Cardiac muscle cell (in vitro differentiated cells and primary cell): ENCODE measurements around the gene CCDC134. TPM values are rescaled to one million over a fixed set of nuclear protein-coding genes. Genes with fewer than 3 reads are reported as not detected.
"Not testable (repeated sequence)": the region's sequence is repeated elsewhere in the genome, so short reads cannot be mapped to it uniquely, and the experiment has no call there.

Experiments
- DNase-seq, 2 donors: peaks; one replicate each; pipeline versions ENCODE4 v3.0.0 to v3.0.0-alpha.2; 2010 to 2017; ENCODE audit warnings: low read depth in 1 of 2, low spot score in 1 of 2
- H3K27ac ChIP-seq: fragments of 200-600 bp; sonication (generic); 2 replicates; pipeline ENCODE4 v1.5.1; 2016
- H3K27me3 ChIP-seq: fragments of 200-600 bp; sonication (generic); 2 replicates; pipeline ENCODE4 v1.6.0; 2016; ENCODE audit warnings: control low read depth
- H3K36me3 ChIP-seq: fragments of 200-600 bp; sonication (generic); 2 replicates; pipeline ENCODE4 v1.5.1; 2016; ENCODE audit warnings: control low read depth
- H3K4me1 ChIP-seq: fragments of 200-600 bp; sonication (generic); 2 replicates; pipeline ENCODE4 v1.8.1; 2017; ENCODE audit warnings: low read depth, mild to moderate bottlenecking, mixed run types
- H3K4me3 ChIP-seq: fragments of 200-600 bp; sonication (generic); 2 replicates; pipeline ENCODE4 v1.5.1; 2016; ENCODE audit warnings: mild to moderate bottlenecking
- H3K9me3 ChIP-seq: fragments of 200-600 bp; sonication (generic); 2 replicates; pipeline ENCODE4 v1.5.1; 2017; ENCODE audit warnings: low read depth, mild to moderate bottlenecking, control low read depth
- polyA plus RNA-seq: library from polyadenylated mRNA; unstranded; fragments of >200 nt; fragmentation: Nextera tagmentation; extraction: Ambion mirVana; gene quantifications from 2 replicates; pipeline ENCODE4 v1.2.1, GENCODE V29; 2016
- total RNA-seq: library from RNA; depleted of rRNA; stranded (reverse); fragments of >200 nt; gene quantifications from 2 replicates; pipeline ENCODE4 v1.2.3, GENCODE V29; 2016
- TF ChIP-seq, protein P1 (sequence below): IDR thresholded peaks from 2 replicates; pipeline ENCODE4 v1.5.1; 2012; ENCODE audit warnings: low read depth, mild to moderate bottlenecking, low read length

CCDC134 gene
- total and polyA plus RNA-seq, 2 experiments from 2014 or later = 11.5 to 19.3 TPM

DNA sequence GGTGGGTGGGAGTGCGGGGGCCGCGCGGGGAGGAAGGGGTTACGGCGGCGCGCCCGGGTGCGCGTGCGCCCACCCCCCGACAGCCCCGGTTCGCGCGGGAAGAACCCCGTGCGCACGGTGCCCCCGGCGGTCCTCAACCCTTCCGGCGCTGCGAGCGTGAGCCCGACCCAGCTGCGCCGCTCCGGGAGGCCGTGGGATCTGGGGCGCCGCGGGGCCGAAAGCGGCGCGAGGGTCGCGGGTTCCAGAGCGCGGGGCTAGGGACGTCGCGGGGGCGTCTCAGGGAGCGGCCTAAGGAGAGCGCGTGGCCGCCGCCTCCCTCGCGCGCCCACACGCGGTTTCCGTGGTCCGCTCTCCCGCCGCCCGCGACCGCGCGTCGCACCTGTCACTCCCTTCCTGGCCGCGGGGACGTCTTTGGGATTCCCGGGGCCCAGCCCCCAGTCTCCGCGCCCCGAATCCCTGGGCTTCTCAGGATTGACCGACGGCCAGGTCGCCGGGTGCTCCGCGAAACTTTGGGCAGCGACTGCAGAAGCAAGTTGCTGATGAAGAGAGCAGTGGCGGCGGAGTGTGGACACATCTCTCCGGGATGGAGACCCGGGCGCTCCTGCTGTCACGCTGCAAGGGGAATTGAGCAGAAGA, 33.0 kb downstream of the CCDC134 start:
- H3K4me1 ChIP-seq = peaks cover 26% of the 10 kb centered on the region
- TF ChIP-seq, protein P1, sequence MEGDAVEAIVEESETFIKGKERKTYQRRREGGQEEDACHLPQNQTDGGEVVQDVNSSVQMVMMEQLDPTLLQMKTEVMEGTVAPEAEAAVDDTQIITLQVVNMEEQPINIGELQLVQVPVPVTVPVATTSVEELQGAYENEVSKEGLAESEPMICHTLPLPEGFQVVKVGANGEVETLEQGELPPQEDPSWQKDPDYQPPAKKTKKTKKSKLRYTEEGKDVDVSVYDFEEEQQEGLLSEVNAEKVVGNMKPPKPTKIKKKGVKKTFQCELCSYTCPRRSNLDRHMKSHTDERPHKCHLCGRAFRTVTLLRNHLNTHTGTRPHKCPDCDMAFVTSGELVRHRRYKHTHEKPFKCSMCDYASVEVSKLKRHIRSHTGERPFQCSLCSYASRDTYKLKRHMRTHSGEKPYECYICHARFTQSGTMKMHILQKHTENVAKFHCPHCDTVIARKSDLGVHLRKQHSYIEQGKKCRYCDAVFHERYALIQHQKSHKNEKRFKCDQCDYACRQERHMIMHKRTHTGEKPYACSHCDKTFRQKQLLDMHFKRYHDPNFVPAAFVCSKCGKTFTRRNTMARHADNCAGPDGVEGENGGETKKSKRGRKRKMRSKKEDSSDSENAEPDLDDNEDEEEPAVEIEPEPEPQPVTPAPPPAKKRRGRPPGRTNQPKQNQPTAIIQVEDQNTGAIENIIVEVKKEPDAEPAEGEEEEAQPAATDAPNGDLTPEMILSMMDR = no peak
- peak; percentile 23 to 64 for DNase-seq
- H3K27ac ChIP-seq = peak overlapping the region; percentile 96
- H3K9me3 ChIP-seq = no peaks in the 10 kb centered on the region
- peaks cover 5% of the 10 kb centered on the region for H3K36me3 ChIP-seq
- H3K27me3 ChIP-seq = no peaks in the 10 kb centered on the region
- peak overlapping the region; percentile 65 for H3K4me3 ChIP-seq

DNA sequence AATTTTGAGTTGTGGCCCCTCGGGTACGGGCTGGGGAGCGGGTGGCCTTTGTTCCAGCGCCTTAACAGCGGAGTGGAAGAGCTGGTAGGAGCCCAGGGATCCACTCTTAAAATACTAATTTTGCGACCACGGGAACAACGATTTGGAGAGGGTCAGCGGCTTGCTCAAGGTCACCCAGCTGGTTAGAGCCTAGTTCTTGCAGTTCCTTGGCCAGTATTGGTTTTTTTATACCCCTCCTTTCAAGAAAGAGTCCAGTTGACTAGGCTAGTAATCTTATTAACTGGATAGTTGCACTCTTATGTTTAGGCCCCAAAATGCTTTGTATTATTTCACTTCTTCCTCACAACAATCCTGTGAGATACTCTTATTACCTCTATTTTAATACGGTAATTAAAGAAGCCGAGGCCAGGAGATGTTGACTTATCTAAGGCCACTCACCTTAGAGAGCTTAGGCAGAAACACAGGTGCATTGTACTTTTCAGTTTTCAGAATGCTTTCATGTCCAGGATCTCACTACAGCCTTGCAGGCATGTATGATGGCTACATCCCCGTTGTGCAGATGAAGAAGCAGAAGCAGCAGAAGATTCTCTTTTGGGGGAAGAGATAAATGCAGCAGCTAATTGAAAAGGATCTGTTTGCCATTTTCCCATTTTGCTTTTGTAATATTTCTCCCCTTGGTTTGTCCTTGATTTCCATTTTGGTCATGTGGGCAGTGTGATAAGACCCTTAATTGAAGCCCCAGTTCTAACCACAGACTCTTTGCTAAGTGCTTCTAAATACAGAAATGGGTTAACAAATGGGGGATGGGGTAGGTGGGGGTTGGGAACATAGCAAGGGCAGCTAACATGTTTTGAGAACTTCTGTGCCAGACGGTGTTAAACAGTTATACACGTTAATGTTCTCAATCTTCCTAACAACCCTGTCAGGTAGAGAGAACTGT, 33.8 kb downstream of the CCDC134 start:
- Histone ChIP-seq H3K27ac (peak overlapping the region; percentile 96), H3K9me3 (no peaks in the 10 kb centered on the region), H3K27me3 (no peaks in the 10 kb centered on the region), H3K4me1 (peaks cover 20% of the 10 kb centered on the region), H3K36me3 (peaks cover 5% of the 10 kb centered on the region), H3K4me3 (peak overlapping the region; percentile 65)
- no peak for DNase-seq
- TF ChIP-seq, protein P1 = no peak

DNA sequence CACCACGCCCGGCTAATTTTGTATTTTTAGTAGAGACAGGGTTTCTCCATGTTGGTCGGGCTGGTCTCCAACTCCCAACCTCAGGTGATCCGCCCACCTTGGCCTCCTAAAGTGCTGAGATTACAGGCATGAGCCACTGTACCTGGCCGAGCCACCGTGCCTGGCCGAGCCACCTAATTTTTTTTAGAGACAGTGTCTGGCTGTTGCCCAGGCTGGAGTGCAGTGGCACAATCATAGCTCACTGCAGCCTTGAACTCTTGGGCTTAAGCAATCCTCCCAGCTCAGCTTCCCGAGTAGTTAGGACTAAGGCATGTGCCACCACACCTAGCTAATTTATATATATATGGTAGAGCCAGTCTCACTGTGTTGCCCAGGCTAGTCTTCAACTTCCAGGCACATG, 35.0 kb downstream of the CCDC134 start:
- H3K36me3 ChIP-seq, DNase-seq, H3K9me3 ChIP-seq, H3K27me3 ChIP-seq, H3K4me3 ChIP-seq: not testable (repeated sequence)
- Histone ChIP-seq H3K27ac (peak overlapping the region; percentile 7), H3K4me1 (peaks cover 22% of the 10 kb centered on the region)

DNA sequence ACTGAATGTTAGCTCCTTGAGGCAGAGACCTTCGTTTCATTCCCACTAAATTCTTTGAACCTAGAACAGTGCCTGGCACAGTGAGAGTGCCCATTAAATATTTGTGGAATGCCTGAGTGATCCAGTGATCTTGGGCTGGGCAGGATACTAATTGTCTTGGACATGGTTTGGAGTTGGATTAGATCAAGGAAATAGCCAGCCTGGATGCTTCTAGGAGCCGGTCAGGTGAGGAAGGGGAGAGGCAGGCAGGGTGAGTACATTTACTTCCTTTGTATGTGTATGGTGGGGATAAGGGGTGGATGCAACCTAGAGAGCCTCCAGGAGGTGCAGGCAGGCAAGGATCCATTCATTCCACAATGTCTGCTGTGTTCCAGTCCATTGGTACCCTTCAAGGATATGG, 36.1 kb downstream of the CCDC134 start:
- H3K36me3 ChIP-seq = peaks cover 5% of the 10 kb centered on the region
- H3K27me3 ChIP-seq = no peaks in the 10 kb centered on the region
- H3K27ac ChIP-seq = no peak overlapping the region
- peaks cover 28% of the 10 kb centered on the region for H3K4me1 ChIP-seq
- DNase-seq = no peak
- H3K4me3 ChIP-seq = no peak overlapping the region
- H3K9me3 ChIP-seq = no peaks in the 10 kb centered on the region
- TF ChIP-seq, protein P1 = no peak

DNA sequence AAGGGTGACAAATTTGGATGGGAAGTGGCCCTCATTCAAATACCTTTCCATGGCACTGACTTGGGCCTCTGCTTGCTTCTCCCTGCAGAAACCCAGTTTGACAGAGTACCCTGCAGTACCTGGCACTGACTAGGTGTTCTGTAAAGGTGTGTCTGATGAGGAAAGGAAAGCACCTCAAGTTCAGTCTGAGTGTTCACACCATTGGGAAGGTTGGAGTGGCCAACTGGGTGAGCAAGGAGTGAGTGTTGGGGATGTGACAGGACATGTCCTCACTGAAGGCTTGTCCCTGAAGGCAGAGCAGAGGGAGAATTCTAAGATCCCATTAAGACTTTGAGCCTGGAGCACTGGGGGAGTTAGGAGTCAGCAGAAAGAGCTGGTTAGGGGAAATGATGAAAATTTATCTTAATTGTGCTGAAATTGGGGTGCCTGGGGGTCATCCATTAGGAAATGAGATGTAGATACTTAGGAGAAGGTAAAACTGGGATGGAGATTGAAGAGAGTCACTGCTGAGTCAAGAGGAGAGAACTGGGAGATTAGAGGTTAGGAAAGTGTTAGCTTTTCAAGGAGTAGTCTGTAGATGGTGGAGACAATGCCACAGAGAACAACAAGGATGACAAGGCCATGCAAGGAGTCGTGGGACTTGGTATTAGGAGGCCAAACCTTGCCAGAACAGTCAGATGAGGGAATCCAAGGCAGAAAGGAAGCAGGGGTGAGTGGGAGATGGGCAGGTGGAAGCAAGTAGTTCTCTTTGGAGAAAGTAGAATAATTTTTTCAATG, 38.6 kb downstream of the CCDC134 start:
- H3K27ac ChIP-seq = peak overlapping the region; percentile 41
- no peaks in the 10 kb centered on the region for H3K9me3 ChIP-seq
- peaks cover 5% of the 10 kb centered on the region for H3K36me3 ChIP-seq
- no peak overlapping the region for H3K4me3 ChIP-seq
- H3K4me1 ChIP-seq = peaks cover 32% of the 10 kb centered on the region
- no peaks in the 10 kb centered on the region for H3K27me3 ChIP-seq
- DNase-seq = no peak
- TF ChIP-seq, protein P1 = no peak
